Measurements from ENCODE around the gene NAT16. TPM values are rescaled to one million over a fixed set of nuclear protein-coding genes. Genes with fewer than 3 reads are reported as not detected.

NAT16 gene
- total and polyA plus RNA-seq, 2 of the 4 experiments (the other 2 are of a cell fraction): 0.05 TPM; not detected in 1

DNA sequence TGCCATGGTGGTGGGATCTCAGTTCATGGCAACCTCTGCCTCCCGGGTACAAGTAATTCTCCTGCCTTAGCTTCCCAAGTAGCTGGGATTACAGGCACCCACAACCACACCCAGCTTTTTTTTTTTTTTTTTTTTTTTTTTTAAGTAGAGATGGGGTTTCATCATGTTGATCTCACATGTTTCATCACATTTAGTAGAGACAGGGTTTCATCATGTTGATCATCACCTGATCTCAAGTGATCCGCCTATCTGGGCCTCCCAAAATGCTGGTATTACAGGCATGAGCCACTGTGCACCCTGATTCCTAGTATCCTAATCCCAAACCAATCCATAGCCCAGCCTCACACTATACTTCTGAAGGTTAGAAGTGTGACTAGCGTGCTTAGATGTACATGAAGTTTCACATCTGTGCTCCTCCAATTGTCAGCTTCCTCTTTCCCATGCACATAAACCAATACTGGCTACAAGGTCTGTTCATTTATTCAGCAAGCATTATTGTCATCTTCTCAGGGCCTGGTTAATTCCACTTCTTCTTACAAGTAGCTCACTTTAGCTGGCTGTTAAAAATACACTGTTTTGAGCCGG lies 6.8 kb upstream of the NAT16 start:
- dilution Hi-C loops (cut with HindIII; ENCODE audit: low sequenced_read_pairs, unreplicated experiment): no loop called here
- no peaks in the 10 kb centered on the region for H3K9me3 ChIP-seq (ENCODE audit: control insufficient read depth, insufficient read depth, low read length)
- WGBS, 2 experiments (ENCODE audit: extremely low coverage in 2 of 2, insufficient read length in 1 of 2): no CpG with 5 or more reads among the region's 4 CpGs
- POLR2A ChIA-PET (ENCODE audit: unreplicated experiment): no interaction called here
- H3K18ac ChIP-seq (ENCODE audit: low read depth, low read length): no peak overlapping the region
- H3K79me1 ChIP-seq (ENCODE audit: low read depth in 1 of 2, low read length in 2 of 2): no peaks in the 10 kb centered on the region
- in situ Hi-C loops (cut with MboI; ENCODE audit: low sequenced_read_pairs): loop anchor here (5.0 kb wide), 1 partner anchor 40 kb away; no protein-coding TSS in a partner anchor
- CTCF ChIA-PET: interaction anchor here (0.6 kb wide), 2 partner anchors 73 to 76 kb away, joined by 3 to 6 read pairs; no protein-coding TSS in a partner anchor
- H3K27ac ChIP-seq (ENCODE audit: insufficient read depth, low read length): no peak overlapping the region
- no peaks in the 10 kb centered on the region for H4K20me1 ChIP-seq (ENCODE audit: insufficient read depth, low read length)
- no peak overlapping the region for H2BK120ac ChIP-seq (ENCODE audit: low read depth, low read length)
- no peak overlapping the region for H3K4ac ChIP-seq (ENCODE audit: low read depth, low read length)
- H3K9me1 ChIP-seq (ENCODE audit: insufficient read depth, low read length): peaks cover 7% of the 10 kb centered on the region; the same call in 1 of the 2 replicates
- H3K4me1 ChIP-seq (ENCODE audit: control insufficient read depth, insufficient read depth, low read length): no peaks in the 10 kb centered on the region
- BruUV-seq (replicated peaks): no TSS peak
- no peaks in the 10 kb centered on the region for H3K36me3 ChIP-seq (ENCODE audit: control insufficient read depth, insufficient read depth, low read length)
- no peak overlapping the region for H4K5ac ChIP-seq (ENCODE audit: low read depth, low read length)
- no peak overlapping the region for H3K4me2 ChIP-seq (ENCODE audit: low read depth, low read length)
- no peak overlapping the region for H2AK5ac ChIP-seq (ENCODE audit: low read depth, low read length)
- H4K91ac ChIP-seq (ENCODE audit: insufficient read depth, low read depth, low read length): no peak overlapping the region
- no peak for DNase-seq
- ATAC-seq (ENCODE audit: low read depth): no peak
- no peak overlapping the region for H3K23ac ChIP-seq (ENCODE audit: low read depth, low read length)
- no peak overlapping the region for H2BK5ac ChIP-seq (ENCODE audit: low read depth, low read length, poor library complexity, severe bottlenecking)
- no peak overlapping the region for H2BK20ac ChIP-seq (ENCODE audit: low read depth, low read length)
- peaks cover 6% of the 10 kb centered on the region; the same call in 1 of the 2 replicates for H3K27me3 ChIP-seq (ENCODE audit: control insufficient read depth, insufficient read depth, low read length)
- no peak overlapping the region for H3K56ac ChIP-seq (ENCODE audit: extremely low read depth, insufficient read depth, low read length)
- H3K9ac ChIP-seq (ENCODE audit: low read depth, low read length): no peak overlapping the region
- no peak overlapping the region for H2BK15ac ChIP-seq (ENCODE audit: low read depth, low read length)
- no peak overlapping the region for H3K4me3 ChIP-seq (ENCODE audit: insufficient read depth, low read depth, low read length)
- H3K14ac ChIP-seq (replicated peaks; ENCODE audit: low read depth, low read length): no peak overlapping the region
- no peak for TF ChIP-seq MXI1 (IDR thresholded peaks at IDR 0.05; ENCODE audit: borderline replicate concordance, low read depth, low read length)
- no peak overlapping the region for H2AK9ac ChIP-seq (replicated peaks; ENCODE audit: low read depth, low read length, poor library complexity)
- intact Hi-C loops (cut with micrococcal nuclease): no loop called here
- H4K8ac ChIP-seq (ENCODE audit: low read depth in 2 of 2, low read length in 2 of 2): no peak overlapping the region
- H2AFZ ChIP-seq (replicated peaks; ENCODE audit: low read length, poor library complexity): no peak overlapping the region
